HCT116 (cell line): Measurements from ENCODE around the gene TMIGD3.

Experiments
- POLR2A ChIP-seq: IDR thresholded peaks from 2 replicates; pipeline ENCODE4 v1.7.0; 2011; ENCODE audit warnings: borderline replicate concordance; ENCODE audit not compliant: insufficient read depth, insufficient read length; ENCODE audit errors: extremely low read depth
- POLR2AphosphoS5 ChIP-seq: IDR thresholded peaks from 2 replicates; pipeline ENCODE4 v1.6.1; 2011; ENCODE audit warnings: mild to moderate bottlenecking, low read depth, low read length, moderate library complexity
- RAD21 ChIP-seq: IDR thresholded peaks from 2 replicates; pipeline ENCODE4 v1.6.1; 2012; ENCODE audit warnings: low read depth, mild to moderate bottlenecking
- REST ChIP-seq: IDR thresholded peaks from 2 replicates; pipeline ENCODE4 v1.6.1; 2012; ENCODE audit warnings: low read depth
- YY1 ChIP-seq: IDR thresholded peaks from 2 replicates; pipeline ENCODE4 v1.6.1; 2011; ENCODE audit warnings: low read length, low read depth, moderate library complexity, mild to moderate bottlenecking; ENCODE audit not compliant: insufficient replicate concordance; ENCODE audit errors: extremely low read depth

- TF ChIP-seq YY1 (no peak), POLR2A (no peak), REST (no peak), RAD21 (no peak), POLR2AphosphoS5 (no peak)
Measured at GRCh38 chr1:111470596-111470995, 32.8 kb downstream of the TMIGD3 start.
